ENCODE measurements around the gene LEKR1.

GRCh38 chr3:157069846-157070677, 243.9 kb downstream of the LEKR1 start:
- no peak for TF ChIP-seq CTCF (IDR thresholded peaks at IDR 0.05)
- no peak for TF ChIP-seq ZFX (IDR thresholded peaks at IDR 0.05; ENCODE audit: borderline replicate concordance)

All from 22Rv1 (cell line).